ENCODE data around the gene SORCS3. TPM values are rescaled to one million over a fixed set of nuclear protein-coding genes. Genes with fewer than 3 reads are reported as not detected.

Gene SORCS3
- total and polyA plus RNA-seq, 4 donors: 0.93 TPM; not detected in 3

- TF ChIP-seq MAX (IDR thresholded peaks at IDR 0.05): no peak
- TF ChIP-seq CTCF (IDR thresholded peaks at IDR 0.05; ENCODE audit: low read depth, low read length, missing input control): no peak
- TF ChIP-seq HNF4G (IDR thresholded peaks at IDR 0.05): no peak
- TF ChIP-seq HNF4A (conservative IDR thresholded peaks at IDR 0.05): no peak
- no peak for TF ChIP-seq RAD21 (IDR thresholded peaks at IDR 0.05)
- no peak for TF ChIP-seq EGR1 (IDR thresholded peaks at IDR 0.05; ENCODE audit: low read depth in 2 of 2)
- no peak for TF ChIP-seq FOXA2 (IDR thresholded peaks at IDR 0.05)
- TF ChIP-seq SP1 (IDR thresholded peaks at IDR 0.05): no peak
- TF ChIP-seq ATF3 (IDR thresholded peaks at IDR 0.05): no peak
- TF ChIP-seq REST (IDR thresholded peaks at IDR 0.05): no peak
- no peak for TF ChIP-seq RXRA (IDR thresholded peaks at IDR 0.05)
- TF ChIP-seq YY1 (IDR thresholded peaks at IDR 0.05): no peak
- TF ChIP-seq TAF1 (conservative IDR thresholded peaks at IDR 0.05): no peak
- TF ChIP-seq JUND (IDR thresholded peaks at IDR 0.05): no peak
- no peak for TF ChIP-seq NR2F2 (IDR thresholded peaks at IDR 0.05)
- no peak for TF ChIP-seq GABPA (IDR thresholded peaks at IDR 0.05 in 1 of 2, conservative IDR thresholded peaks at IDR 0.05 in 1 of 2)
- TF ChIP-seq ZBTB33 (IDR thresholded peaks at IDR 0.05): no peak
- TF ChIP-seq FOXA1 (IDR thresholded peaks at IDR 0.05): no peak
Measured at GRCh38 chr10:104923501-104923900, 282.4 kb downstream of the SORCS3 start.

More at GRCh38 chr10:104923501-104923900, 282.4 kb downstream of the SORCS3 start:
- H3K27ac ChIP-seq (ENCODE audit: low read depth in 1 of 2, low read length in 2 of 2): no peak overlapping the region
- no peak overlapping the region for H3K4me3 ChIP-seq (ENCODE audit: low read depth in 1 of 3, low read length in 3 of 3)
- no peaks in the 10 kb centered on the region for H3K4me1 ChIP-seq (ENCODE audit: control insufficient read depth in 4 of 4, insufficient read depth in 4 of 4, low read length in 3 of 4)
- no peak overlapping the region for H3K9ac ChIP-seq (ENCODE audit: low read depth in 1 of 2, low read length in 2 of 2)
- 80% methylated on average over 3 of the region's 3 CpGs for WGBS
- no peaks in the 10 kb centered on the region for H3K36me3 ChIP-seq (ENCODE audit: control insufficient read depth in 4 of 4, insufficient read depth in 3 of 4, low read depth in 1 of 4, low read length in 3 of 4)
- H3K27me3 ChIP-seq (ENCODE audit: control insufficient read depth in 4 of 4, insufficient read depth in 4 of 4, low read length in 3 of 4): peaks cover 0 to 4% (median 0%) of the 10 kb centered on the region in 4 donors
- H3K9me3 ChIP-seq (ENCODE audit: control insufficient read depth in 4 of 4, low read length in 3 of 4): no peaks in the 10 kb centered on the region
- DNase-seq (ENCODE audit: low spot score): no peak
